Peyer's patch (tissue), 4 donors: ENCODE results near the gene DHX34.

Experiments
- POLR2A ChIP-seq, 2 donors: fragments of 450-650 bp; IDR thresholded peaks; one replicate each; pipeline ENCODE4 v1.5.1; 2017; ENCODE audit warnings: antibody characterized with exemption in 2 of 2, mild to moderate bottlenecking in 2 of 2, moderate library complexity in 2 of 2
- TF ChIP-seq, protein P1 (sequence below), 6 experiments: fragments of 450-650 bp in 4 of 6; fragments of 200-600 bp in 2 of 6; sonication (generic) in 1 of 6; IDR thresholded peaks; one replicate each; pipeline ENCODE4 v1.5.1; 2017 to 2019; ENCODE audit warnings: antibody characterized with exemption in 6 of 6, mild to moderate bottlenecking in 3 of 6, moderate library complexity in 1 of 6

- TF ChIP-seq, protein P1, sequence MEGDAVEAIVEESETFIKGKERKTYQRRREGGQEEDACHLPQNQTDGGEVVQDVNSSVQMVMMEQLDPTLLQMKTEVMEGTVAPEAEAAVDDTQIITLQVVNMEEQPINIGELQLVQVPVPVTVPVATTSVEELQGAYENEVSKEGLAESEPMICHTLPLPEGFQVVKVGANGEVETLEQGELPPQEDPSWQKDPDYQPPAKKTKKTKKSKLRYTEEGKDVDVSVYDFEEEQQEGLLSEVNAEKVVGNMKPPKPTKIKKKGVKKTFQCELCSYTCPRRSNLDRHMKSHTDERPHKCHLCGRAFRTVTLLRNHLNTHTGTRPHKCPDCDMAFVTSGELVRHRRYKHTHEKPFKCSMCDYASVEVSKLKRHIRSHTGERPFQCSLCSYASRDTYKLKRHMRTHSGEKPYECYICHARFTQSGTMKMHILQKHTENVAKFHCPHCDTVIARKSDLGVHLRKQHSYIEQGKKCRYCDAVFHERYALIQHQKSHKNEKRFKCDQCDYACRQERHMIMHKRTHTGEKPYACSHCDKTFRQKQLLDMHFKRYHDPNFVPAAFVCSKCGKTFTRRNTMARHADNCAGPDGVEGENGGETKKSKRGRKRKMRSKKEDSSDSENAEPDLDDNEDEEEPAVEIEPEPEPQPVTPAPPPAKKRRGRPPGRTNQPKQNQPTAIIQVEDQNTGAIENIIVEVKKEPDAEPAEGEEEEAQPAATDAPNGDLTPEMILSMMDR (IDR thresholded peaks at IDR 0.05), result no peak
- TF ChIP-seq POLR2A (IDR thresholded peaks at IDR 0.05), result no peak
Measured at GRCh38 chr19:47362321-47362720, 13.2 kb downstream of the DHX34 start.
